Measurements from ENCODE around the gene LYPD1. TPM values are rescaled to one million over a fixed set of nuclear protein-coding genes. Genes with fewer than 3 reads are reported as not detected.
"Not testable (repeated sequence)": the region's sequence is repeated elsewhere in the genome, so short reads cannot be mapped to it uniquely, and the experiment has no call there.

The LYPD1 gene
- total RNA-seq, 1 donor from 2014 or later, result 61.6 TPM

GRCh38 chr2:132698347-132698746, 28.3 kb upstream of the LYPD1 start:
- not testable (repeated sequence) for H3K4me2 ChIP-seq (ENCODE audit: low read length); H3K36me3 ChIP-seq (ENCODE audit: insufficient read depth, low read length); H3K27me3 ChIP-seq (ENCODE audit: insufficient read depth, low read length); H3K4me1 Mint-ChIP-seq (ENCODE audit: low read depth, unreplicated experiment); H3K4me3 Mint-ChIP-seq (ENCODE audit: unreplicated experiment); H3K9me3 Mint-ChIP-seq (ENCODE audit: unreplicated experiment); DNase-seq (ENCODE audit: low read depth); FAIRE-seq; H3K27ac ChIP-seq (ENCODE audit: low read depth, low read length); H3K4me1 ChIP-seq (ENCODE audit: insufficient read depth, low read length); H3K27me3 Mint-ChIP-seq (ENCODE audit: low read depth, unreplicated experiment); H3K36me3 Mint-ChIP-seq (ENCODE audit: low read depth, unreplicated experiment); H3K4me3 ChIP-seq (ENCODE audit: insufficient read depth, low read depth, low read length); H3K9ac ChIP-seq (ENCODE audit: low read length); H3K9me3 ChIP-seq (ENCODE audit: insufficient read depth, low read depth, low read length); H4K20me1 ChIP-seq (ENCODE audit: insufficient read depth, low read length); H3K79me2 ChIP-seq (ENCODE audit: insufficient read depth, low read length); H3K27ac Mint-ChIP-seq (ENCODE audit: unreplicated experiment); H2AFZ ChIP-seq (ENCODE audit: low read depth, low read length)

- Mint-ChIP-seq H3K9me3 (ENCODE audit: unreplicated experiment) (no peaks in the 10 kb centered on the region), H3K27ac (ENCODE audit: unreplicated experiment) (no peak overlapping the region), H3K27me3 (ENCODE audit: low read depth, unreplicated experiment) (no peaks in the 10 kb centered on the region), H3K36me3 (ENCODE audit: low read depth, unreplicated experiment) (no peaks in the 10 kb centered on the region), H3K4me3 (ENCODE audit: unreplicated experiment) (no peak overlapping the region), H3K4me1 (ENCODE audit: low read depth, unreplicated experiment) (peaks cover 2% of the 10 kb centered on the region)
- Histone ChIP-seq H3K27ac (ENCODE audit: low read depth, low read length) (no peak overlapping the region), H3K4me2 (ENCODE audit: low read length) (no peak overlapping the region), H3K79me2 (ENCODE audit: insufficient read depth, low read length) (no peaks in the 10 kb centered on the region), H4K20me1 (ENCODE audit: insufficient read depth, low read length) (no peaks in the 10 kb centered on the region), H3K9ac (ENCODE audit: low read length) (no peak overlapping the region), H3K36me3 (ENCODE audit: insufficient read depth, low read length) (no peaks in the 10 kb centered on the region), H3K4me3 (ENCODE audit: insufficient read depth, low read depth, low read length) (no peak overlapping the region), H3K9me3 (ENCODE audit: insufficient read depth, low read depth, low read length) (no peaks in the 10 kb centered on the region), H3K4me1 (ENCODE audit: insufficient read depth, low read length) (peaks cover 3% of the 10 kb centered on the region), H2AFZ (ENCODE audit: low read depth, low read length) (no peak overlapping the region), H3K27me3 (ENCODE audit: insufficient read depth, low read length) (no peaks in the 10 kb centered on the region)
- DNase-seq (ENCODE audit: low read depth) (no peak), FAIRE-seq (no peak)
- no peak for TF ChIP-seq EZH2 (IDR thresholded peaks at IDR 0.05; ENCODE audit: insufficient read depth, low read length)
- no peak for TF ChIP-seq CTCF (IDR thresholded peaks at IDR 0.05; ENCODE audit: insufficient read depth, low read depth, low read length)
These were observed 27.7 kb upstream of the LYPD1 start for GRCh38 chr2:132697556-132698205.

- H3K27ac Mint-ChIP-seq (ENCODE audit: unreplicated experiment), result no peak overlapping the region
- TF ChIP-seq EZH2 (IDR thresholded peaks at IDR 0.05; ENCODE audit: insufficient read depth, low read length) (no peak), CTCF (IDR thresholded peaks at IDR 0.05; ENCODE audit: insufficient read depth, low read depth, low read length) (no peak)
- H3K27ac ChIP-seq (ENCODE audit: low read depth, low read length), result no peak overlapping the region
- no peaks in the 10 kb centered on the region for H3K36me3 Mint-ChIP-seq (ENCODE audit: low read depth, unreplicated experiment)
- H3K9ac ChIP-seq (ENCODE audit: low read length), result no peak overlapping the region
- H3K27me3 ChIP-seq (ENCODE audit: insufficient read depth, low read length), result no peaks in the 10 kb centered on the region
- DNase-seq (ENCODE audit: low read depth) (peak; percentile 68), FAIRE-seq (no peak)
- H3K4me1 Mint-ChIP-seq (ENCODE audit: low read depth, unreplicated experiment), result no peaks in the 10 kb centered on the region
- H3K4me2 ChIP-seq (ENCODE audit: low read length), result no peak overlapping the region
- H4K20me1 ChIP-seq (ENCODE audit: insufficient read depth, low read length), result no peaks in the 10 kb centered on the region
- no peak overlapping the region for H3K4me3 Mint-ChIP-seq (ENCODE audit: unreplicated experiment)
- H2AFZ ChIP-seq (ENCODE audit: low read depth, low read length), result no peak overlapping the region
- no peaks in the 10 kb centered on the region for H3K79me2 ChIP-seq (ENCODE audit: insufficient read depth, low read length)
- no peaks in the 10 kb centered on the region for H3K9me3 Mint-ChIP-seq (ENCODE audit: unreplicated experiment)
- no peaks in the 10 kb centered on the region for H3K9me3 ChIP-seq (ENCODE audit: insufficient read depth, low read depth, low read length)
- no peak overlapping the region for H3K4me3 ChIP-seq (ENCODE audit: insufficient read depth, low read depth, low read length)
- H3K36me3 ChIP-seq (ENCODE audit: insufficient read depth, low read length), result no peaks in the 10 kb centered on the region
- peaks cover 2% of the 10 kb centered on the region for H3K27me3 Mint-ChIP-seq (ENCODE audit: low read depth, unreplicated experiment)
- no peaks in the 10 kb centered on the region for H3K4me1 ChIP-seq (ENCODE audit: insufficient read depth, low read length)
These were observed 22.8 kb upstream of the LYPD1 start for GRCh38 chr2:132692816-132693215.
